HuH-7 (cell line): ENCODE measurements around the gene TAL2.
A peak's percentile ranks its signal among the peaks of the same experiment; 100 is the strongest.
"Not testable (repeated sequence)": the region's sequence is repeated elsewhere in the genome, so short reads cannot be mapped to it uniquely, and the experiment has no call there.

Experiments used
- DNase-seq: peaks from one replicate; pipeline ENCODE4 v3.0.0; 2011; ENCODE audit warnings: low spot score

Gene TAL2

DNA sequence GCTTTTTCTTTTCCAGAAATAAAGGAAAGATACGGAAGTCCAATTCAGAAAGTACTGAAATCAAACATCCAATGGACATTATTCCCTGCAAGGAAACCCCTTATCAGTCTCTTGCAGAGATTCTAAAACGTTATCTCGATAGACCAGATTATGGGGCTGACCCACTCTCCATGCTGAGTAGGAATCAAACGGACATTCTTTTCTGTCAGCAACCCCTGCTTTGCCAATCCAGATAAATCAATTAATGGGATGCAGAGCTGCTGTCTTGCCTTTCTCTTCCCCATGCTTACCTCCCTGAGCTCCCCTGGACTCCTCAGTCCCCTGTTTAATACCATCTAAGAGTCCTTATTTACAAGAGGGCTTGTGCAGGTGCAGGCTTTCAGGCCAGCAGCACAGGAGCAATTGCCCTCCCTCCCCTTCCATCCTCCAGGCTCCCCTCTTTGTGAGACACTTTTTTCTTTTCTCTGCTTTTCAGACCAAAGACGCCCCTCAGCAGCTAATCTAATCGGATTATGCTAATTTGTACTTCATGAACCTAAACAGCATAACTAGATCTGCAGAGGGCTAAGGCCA is 14.2 kb downstream of the TAL2 start:
- DNase-seq: no peak

DNA sequence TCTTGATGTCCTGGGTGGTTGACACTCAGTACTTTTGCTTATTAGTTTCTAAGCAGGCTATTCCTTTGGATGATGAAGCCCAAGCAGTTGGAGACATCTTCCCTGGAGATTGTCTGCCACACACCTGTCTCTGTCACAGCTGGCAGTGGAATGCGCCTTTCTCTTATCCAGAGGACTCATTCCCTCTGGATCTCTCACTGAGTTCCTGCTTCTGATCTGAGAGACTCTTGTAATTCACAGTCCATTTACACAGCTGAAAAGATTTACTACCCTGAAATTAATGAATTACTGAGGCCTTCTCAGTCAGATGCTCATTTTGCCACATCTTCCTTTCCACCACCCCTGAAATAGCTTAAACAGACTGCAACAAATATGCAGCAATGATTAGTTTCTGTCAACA is 15.9 kb downstream of the TAL2 start:
- DNase-seq: no peak

DNA sequence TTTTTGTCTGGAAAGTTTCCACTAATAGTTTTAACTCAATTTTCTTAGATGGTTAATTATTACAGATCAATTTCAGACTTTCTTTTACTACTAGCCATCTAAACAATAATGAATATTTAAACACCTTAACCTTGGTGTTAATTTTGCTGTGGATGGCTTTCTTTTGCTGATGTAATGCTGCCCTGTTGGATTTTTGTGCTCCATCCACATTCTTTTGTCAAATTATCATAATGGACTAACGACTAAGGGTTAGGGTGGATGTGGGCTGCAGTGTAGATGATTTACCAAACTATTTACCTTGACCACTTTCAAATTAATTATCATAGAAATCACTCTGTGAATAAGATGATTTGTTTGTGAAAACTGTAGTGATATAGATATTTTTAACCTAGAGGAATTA is 16.5 kb downstream of the TAL2 start:
- no peak for DNase-seq

DNA sequence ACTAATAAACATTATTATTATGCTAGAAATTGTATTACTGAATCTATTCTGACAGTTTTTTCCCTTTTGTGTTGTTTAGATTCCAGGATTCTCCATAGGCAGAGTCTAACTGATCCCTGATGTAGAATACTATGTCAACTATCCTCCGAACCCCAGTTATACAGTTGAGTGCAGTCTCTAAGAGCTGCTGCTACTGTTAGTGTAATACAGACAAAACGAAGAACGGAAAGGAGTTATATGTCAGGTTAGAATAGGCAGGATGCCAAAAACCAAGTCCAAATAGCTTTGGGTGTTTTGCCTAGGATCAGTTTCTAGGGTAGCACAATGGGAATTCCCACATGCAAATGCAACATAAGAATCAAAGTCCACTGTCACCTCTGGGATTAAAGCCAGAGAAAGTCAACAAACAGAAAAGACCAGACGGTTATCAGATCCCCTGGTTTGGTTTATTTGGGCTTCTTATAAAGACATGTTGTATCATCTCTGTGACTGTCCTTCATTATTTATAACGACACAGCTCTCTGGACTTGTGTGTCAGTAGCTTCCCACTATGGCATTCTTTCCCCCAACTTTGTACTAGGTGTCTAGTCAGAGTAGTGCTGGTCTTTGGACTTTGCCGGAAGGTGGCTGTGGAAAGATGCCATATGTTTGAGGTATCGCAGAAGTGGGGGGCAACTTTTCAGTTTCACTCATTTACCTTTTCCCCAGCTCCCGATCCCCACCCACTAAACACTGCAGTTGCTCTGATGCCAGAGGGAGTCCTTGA is 17.2 kb downstream of the TAL2 start:
- DNase-seq: no peak

DNA sequence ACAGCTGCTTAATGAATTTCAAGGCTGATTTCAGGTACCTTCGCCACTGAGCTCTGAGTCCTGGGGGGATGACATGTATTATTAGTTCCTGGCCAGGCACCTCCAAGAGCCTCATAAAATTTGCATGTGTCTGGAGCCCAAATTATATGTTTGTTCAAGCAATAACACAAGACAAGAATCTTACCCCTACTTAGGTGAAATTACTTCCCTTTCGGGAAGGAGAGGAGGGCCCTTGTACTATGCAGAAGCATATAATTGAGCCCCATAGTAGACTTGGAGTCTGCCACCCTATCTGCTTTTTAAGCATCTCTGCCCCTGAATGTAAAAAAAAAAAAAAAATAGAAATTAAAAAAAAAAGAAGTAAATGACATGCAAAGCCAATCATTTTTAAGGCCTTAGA is 19.1 kb downstream of the TAL2 start:
- DNase-seq: no peak

DNA sequence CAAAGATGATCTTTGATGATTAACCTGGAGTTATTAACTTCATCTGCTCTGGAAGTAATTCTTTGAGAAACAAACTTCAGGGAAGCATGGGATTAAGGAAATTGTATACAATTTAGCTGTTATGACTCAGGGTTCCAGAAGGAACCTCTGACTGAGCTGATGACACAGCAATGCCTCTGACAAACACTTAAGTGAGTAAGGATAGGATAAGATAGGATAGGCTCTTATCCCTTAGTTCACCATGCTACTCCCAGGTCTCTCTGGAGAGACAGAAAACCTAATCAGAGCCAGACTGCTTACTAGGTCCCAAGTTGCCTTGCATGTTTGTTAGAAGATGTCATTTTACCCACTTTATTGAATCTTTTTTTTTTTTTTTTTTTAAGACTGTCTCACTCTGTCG is 19.5 kb downstream of the TAL2 start:
- DNase-seq: no peak

DNA sequence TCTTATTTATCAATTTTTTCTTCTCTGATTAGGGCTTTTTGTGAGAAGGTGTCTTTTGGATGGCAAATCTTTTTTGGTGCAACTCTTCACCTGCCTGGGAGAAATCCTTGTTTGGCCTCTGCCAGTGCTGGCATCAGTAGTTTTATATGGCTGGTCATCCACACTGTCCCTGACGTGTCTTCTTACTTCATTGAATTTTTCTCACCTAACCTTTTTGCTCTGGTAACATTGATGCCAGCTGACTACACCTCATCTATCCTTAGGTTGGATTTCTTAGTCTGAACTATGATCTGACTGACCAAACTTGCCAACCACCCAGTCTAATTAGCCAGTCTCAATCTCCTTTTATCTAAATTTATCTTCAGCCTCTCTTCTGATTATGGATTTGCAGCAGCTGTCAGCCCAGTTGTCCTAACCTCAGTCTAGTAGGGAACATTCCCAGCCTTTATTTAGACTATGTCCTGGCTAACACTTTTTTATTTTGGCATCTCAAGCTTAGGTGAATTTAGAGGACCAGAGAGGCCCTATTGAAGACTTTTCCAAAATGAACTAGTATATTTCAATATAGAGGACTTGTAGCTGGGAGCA is 21.5 kb downstream of the TAL2 start:
- no peak for DNase-seq

DNA sequence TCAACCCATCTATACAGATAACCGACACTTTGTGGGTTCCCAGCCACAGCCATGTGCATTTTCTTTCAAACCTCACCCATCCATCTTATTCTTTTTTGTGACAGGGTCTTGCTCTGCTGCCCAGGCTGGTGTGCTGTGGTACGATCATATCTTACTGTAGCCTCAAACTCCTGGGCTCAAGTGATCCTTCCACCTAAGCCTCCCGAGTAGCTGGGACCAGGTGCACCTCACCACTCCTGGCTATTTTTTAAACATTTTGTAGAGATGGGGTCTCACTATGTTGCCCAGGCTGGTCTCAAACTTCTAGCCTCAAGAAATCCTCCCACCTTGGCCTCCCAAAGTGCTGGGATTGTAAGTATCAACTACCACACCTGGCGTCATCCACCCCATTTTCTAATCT is 24.7 kb downstream of the TAL2 start:
- no peak for DNase-seq

DNA sequence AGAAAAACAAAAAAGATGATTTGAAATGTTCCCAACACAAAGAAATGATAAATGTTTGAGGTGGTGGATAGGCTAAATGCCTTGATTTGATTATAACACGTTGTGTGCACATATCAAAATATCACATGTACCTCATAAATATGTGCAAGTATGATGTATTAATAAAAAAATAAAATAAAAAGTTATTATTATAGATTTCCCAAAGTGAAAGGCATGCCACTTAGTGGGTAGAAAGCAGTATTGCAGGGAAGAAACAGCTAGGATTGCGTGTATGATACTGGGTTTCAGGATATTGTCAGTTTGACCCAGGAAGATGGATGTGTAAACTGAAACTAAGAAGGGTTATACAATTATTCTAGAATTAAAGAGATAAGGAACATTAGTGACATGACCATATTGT is 28.5 kb downstream of the TAL2 start:
- DNase-seq: peak; percentile 66

DNA sequence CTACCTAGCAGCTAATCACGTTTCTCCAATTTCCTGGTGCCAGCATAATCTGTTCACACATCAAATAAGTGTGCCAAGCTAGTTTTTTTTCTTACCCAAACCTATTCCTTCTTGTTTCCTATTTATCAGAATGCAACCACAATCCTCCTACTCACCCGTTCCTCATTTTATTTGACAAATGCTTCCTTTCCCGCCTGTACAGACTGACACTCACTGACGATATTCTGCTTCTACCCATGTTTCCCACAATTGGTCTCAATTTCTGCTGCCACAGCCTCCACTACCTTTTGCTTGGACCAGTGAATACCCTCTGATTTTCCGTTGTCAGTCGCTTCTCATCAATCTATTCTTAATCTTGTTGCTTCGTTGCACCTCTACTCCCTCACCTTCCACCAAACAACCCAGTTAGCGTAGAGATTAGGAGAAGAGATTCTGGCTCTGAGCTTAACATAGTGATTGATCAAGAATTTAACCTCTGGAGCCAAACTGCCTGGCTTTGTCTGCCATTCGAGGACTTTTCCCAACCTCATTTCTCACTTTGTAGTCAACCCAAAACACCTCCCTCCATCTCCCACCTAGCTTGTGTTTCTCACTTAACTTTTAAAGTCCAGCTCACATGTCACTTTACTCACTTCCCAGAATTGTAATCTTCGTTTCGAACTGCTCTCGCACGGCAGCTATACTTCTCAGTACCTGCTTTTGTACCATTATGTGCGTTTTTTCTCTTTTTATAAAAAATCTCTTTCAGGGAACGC is 31.4 kb downstream of the TAL2 start:
- no peak for DNase-seq

DNA sequence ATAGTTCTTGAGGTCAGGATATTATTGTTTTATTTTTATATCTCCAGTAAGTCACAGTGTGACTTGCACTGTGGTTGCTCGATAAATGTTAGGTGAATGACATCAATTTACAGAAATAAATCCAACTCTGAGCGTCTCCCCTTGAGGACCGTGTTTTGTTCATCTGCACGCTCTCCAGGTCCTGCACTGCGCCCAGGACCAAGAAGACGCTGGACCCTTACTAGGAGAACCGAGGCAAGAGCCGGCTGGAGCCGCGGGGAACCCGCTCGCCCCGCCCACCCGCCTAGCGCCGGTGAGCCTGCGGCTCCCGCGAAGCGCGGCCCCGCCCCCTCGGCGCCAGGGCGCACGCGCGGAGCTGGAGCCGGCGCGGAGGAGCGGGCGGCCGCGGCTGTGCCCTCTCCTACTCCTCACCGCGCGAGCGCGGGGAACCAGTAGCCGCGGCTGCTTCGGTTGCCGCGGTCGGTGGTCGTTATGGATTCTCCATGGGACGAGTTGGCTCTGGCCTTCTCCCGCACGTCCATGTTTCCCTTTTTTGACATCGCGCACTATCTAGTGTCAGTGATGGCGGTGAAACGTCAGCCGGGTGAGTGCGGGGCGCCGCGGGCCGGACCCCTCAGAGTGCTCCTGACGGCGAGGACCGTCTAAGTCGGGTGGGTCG is 32.1 kb downstream of the TAL2 start, which contains the start of gene TMEM38B:
Gene TMEM38B, plus strand, starts transcription at position 352 of the 658 bp plus-strand sequence. Its CDS starts 120 bp downstream, at position 472.
- DNase-seq: peak; percentile 85

DNA sequence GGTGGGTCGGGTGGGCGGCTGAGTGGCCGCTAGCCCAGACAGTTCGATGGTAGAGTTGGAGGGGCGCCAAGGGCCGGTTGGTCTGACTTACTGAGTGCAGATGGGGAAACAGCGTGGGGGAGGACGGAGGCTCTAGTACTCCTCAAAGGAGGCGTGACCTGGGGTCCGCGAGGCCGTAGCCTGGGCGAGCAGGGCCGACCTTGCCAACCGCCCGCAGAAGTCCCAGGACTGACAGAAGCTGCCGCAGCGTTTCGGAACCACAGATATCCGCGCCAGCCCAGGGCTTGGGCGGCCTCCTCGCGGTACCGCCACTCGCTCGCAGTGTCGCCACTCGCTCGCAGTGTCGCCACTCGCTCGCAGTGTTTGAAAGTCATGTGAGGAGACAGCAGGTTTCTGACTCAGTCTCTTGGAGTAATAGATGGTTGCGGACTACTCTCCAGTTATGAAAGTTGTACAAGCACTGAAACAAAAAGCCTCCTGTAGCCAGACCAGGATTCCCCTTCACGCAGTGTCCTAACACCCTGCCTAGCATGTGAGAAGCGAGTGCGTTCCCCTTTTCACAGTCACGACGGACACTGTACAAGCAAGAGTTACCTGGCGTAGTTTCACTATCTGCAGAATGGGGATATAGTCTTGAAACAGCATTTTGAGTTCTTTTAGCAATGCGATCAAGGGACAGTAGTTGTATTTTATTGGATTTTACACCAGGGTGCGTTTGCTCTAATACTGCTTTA is 32.8 kb downstream of the TAL2 start:
- peak; percentile 69 for DNase-seq

DNA sequence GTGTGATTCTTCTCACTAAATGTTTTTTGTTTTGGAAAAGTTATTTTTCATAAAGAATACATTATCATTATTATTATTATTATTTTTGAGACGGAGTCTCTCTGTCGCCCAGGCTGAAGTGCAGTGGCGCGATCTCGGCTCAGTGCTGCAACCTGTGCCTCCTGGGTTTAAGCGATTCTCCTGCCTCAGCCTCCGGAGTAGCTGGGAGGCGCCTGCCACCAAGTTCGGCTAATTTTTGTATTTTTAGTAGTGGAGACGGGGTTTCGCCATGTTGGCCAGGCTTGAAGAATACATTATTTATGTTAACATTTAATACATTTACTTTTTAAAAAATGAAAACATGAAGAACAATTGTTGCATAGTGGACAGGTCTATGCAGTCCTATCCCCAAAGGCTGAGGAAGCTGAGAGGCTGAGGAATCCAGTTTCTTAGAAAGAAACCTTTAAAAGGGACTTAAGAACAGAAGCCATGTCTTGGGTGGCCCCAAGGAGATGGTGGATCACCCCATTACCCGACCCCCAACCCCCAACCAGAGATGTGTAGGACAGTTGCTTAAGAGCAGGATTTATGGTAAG is 34.0 kb downstream of the TAL2 start:
- no peak for DNase-seq

DNA sequence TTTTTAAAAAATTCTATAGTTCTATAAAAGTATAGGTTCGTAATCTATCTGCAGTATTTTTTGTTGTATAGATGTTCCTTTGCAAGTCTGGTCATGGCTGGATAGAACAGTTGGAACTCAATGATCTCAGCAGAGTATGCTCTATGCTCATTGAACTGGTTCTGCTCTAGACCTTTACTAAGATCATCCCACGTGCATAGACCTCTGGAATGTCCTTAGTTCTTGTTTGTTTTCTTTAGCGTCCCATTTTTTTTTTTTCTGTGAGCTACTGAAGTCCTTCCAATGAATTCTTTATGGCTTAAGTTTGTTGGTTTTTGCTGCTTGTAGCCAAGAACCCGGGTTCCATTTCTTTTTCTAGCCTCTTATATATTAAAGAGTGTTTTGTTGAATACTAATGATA is 35.6 kb downstream of the TAL2 start:
- no peak for DNase-seq

DNA sequence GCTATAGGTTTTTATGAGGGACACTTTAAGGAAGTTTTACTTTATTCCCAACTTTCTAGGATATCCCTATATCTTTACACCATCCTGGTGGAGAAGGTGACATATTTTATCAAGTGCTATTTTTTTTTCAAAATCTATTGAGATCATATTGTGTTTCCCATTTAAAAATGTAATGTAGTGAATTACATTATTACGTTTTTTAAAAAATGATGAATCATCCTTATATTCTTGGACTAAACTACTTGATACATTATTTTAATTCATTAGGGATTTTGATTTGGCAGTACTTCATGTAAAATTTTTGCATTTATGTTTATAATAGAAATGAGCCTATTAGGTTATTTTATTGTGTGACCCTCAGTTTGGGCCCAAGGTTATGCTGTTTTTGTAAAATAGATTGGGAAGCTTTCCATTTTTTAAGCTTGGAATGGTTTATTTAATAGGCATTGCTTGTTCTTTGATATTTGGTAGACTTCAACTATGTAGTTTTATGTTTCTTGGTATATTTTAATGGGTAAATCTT is 36.2 kb downstream of the TAL2 start:
- no peak for DNase-seq

DNA sequence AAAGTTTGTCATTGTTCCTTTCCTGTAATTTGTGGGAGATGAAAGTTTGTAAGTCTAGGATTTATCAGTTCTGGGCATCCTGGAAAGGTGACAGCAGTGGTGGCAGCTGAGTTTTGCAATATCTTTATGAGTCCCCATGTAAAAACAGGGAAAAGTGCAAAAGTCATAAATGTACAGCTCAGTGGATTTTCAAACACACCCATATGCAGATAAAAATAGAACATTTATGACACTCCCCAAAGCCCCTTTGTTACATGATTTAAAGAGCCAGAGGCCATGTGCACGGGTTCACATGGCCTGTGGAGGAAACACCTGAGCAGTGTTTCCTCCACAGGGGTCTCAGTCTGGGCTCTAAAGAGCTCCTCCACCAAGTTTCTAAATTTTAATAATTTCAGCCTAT is 38.4 kb downstream of the TAL2 start:
- peak; percentile 49 for DNase-seq

DNA sequence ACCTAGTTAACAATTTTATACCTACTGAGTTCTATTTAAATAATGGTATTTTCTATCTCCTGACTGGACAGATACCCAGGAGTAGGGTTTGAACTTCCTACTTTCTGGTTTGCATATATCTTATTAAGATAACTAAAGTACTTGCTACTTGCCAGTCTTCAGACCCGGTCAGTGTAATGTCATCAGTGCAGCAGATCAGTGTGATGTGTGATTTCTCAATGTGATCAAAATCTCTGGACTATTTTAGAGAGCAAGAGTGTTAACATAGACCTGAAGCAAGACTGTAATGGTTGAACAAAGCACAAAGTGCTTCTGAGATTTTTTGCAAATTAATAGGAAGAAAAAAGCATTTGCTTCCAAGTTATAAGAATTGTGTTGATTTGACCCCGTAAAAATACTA is 38.9 kb downstream of the TAL2 start:
- DNase-seq: no peak

DNA sequence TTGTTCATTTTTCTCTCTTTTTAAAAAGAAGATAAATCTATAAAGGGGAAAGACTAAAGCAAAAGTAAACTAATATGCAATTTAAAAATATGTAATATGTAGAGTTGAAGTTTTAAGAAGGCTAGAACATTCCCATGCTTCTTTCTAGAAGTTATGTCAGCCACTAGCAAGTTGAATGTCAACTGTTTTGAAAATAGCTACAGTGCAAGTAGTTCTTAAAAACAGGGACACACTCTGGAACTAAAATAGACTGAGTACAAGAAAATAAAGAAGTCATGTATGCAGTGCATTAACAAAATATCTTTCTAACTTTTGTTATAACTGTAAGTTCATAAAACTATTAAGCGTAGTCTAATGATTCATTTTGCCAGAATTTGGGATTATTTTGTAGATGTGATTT is 40.0 kb downstream of the TAL2 start:
- no peak for DNase-seq

DNA sequence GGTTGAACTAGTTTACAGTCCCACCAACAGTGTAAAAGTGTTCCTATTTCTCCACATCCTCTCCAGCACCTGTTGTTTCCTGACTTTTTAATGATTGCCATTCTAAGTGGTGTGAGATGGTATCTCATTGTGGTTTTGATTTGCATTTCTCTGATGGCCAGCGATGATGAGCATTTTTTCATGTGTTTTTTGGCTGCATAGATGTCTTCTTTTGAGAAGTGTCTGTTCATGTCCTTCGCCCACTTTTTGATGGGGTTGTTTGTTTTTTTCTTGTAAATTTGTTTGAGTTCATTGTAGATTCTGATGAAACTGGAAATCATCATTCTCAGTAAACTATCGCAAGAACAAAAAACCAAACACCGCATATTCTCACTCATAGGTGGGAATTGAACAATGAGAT is 41.4 kb downstream of the TAL2 start:
- DNase-seq: not testable (repeated sequence)

DNA sequence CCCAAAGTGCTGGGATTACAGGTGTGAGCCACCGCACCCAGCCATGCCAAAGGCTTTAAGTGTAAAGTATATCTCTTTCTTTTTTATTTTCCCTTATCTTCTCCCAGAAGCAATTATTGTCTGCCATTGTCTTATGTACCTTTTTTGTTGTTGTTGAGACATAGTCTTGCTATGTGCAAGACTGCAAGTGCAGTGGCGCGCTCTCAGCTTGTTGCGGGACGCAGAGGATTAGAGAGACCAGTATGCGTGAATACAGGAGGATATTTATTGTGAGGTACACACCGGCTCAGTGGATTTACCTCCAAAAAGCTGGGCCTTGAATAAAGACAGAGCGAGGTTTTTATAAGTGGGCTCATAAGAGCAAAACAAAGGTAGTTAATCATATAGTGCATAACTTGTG is 43.9 kb downstream of the TAL2 start:
- DNase-seq: no peak

DNA sequence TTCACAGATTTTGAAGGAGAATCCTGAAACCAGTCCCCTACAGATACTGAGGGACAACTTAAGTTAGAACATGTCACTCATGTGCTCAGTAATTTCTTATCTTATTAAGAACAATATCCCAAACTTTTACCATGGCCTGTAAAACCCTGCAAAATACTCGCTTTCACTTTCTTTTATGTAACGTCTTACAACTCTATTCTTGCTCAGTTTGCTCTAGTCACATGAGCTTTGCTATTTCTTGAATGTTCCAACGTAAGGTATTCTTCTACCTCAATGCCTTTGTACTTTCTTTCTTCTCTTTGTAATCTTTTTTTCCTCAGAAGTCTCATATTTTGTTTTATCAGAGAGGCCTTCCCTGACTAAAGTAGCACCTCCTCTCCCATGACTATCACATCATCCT is 46.1 kb downstream of the TAL2 start:
- no peak for DNase-seq
